Measurements from ENCODE around the gene JPH2.
"Not testable (repeated sequence)": the region's sequence is repeated elsewhere in the genome, so short reads cannot be mapped to it uniquely, and the experiment has no call there.

Gene JPH2

DNA sequence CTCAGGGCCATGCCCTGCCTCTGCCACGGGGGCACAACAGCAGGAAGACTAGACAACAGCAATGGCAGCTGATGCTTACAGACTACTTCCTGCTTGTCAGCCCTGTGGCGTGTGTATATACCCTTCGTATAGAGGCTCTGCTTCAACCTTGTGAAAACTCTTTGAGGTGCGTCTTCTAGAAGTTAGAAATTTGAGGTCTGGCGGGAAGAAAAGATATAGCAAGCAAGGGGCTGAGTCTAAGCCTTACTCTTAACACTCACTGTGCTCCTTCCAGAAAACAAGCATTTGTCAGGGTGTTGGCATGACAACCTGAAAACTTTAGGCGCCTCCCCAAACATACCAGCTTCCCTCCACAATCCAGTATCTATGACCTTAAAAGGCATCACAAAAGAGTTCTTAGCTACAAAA lies 33.3 kb downstream of the JPH2 start:
- no peak for FAIRE-seq

DNA sequence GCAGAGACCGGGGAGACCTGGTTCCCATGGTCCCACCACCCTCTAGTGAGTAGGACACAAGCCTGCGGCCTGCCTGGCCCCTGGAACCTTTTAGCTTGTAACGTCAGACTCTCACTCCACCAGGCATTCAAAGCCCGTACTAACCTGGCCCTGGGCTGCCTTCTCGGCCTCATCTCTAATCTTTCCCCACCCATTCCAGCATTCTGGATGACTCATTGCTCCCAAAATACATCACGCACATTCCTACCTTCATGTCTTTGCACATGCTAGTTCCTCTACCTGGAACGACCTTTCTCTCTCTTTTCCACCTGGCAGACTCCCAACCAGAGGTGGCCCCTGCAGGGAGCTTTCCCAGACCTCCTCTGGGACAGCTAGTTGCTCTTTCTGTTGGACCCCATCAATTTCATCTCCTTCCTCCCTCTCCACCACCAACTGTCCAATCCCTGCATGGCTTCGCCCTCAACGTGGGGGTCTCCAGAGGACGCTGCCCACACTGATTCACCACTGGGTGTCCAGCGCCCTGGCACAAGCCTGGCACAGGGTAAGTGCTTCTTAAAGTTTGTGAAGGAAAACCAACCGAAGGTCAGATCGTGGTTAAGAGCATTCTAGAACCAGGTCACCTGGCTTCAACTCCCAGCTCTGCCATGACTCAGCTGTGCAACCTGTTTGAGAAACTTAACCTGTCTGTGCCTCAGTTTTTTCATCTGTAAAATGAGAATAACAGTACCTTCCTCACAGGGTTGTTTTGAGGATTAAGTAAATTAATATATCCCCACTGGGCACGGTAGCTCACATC lies 35.2 kb downstream of the JPH2 start:
- FAIRE-seq, result no peak

DNA sequence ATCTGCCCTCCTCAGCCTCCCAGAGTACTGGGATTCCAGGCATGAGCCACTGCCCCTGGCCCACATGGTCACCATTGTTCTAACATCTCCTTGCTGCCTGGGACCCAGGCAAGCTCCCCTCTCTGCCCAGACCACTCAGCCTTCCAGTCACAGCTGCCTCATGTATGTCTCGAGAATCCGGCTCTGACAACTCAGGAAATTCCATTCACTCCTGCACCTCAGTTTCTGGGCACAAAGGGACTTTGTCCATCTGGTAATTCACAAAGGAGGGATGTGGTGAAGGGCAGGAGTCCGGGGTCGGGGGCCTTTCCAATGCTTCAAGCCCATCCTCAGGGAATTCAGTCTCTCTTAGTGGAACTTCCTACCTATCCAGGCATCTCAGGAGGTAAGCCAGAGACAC lies 40.7 kb downstream of the JPH2 start:
- no peak for FAIRE-seq

DNA sequence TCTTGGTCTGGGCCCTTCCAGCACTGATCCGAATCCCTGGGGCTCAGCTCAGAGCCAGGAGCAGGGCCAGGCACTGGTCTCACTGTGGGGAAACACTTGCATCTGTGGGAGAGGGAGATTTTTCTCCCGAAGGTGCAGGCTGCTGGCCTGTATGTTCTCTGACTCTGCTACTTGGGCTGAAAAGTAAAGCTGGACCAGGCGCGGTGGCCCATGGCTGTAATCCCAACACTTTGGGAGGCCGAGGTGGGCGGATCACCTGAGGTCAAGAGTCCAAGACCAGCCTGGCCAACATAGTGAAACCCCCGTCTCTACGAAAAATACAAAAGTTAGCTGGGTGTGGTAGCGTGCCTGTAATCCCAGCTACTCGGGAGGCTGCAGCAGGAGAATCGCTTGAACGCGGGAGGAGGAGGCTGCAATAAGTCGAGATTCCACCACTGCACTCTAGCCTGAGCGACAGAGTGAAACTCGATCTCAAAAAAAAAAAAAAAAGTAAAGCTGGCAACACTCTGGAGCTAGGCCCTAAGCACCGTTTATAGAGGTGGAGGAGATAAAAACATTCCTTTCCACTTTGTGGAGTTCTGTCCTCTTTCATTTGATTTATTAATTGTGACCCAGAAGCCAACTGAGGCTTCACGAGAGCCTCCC lies 41.7 kb downstream of the JPH2 start:
- no peak for FAIRE-seq

DNA sequence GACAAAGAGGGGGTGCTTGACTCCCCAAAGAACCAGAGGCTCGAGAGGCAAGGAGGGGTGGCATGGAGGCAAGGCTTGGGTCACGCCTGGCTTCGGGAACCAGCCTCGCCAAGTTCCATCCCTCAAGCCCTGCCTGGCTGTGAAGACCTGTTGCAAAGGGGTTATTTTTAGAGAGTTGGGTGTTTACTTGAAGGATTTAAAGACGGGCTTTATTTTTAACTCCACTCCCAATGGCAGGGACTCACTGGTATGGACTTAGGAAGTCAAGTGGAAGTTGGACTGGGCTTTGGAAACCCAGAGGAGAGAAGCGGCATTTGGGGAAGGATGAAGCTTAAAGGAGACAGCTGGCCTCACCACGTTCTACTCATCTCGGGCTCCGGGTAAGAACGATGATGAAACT lies 43.1 kb downstream of the JPH2 start:
- FAIRE-seq, result no peak

DNA sequence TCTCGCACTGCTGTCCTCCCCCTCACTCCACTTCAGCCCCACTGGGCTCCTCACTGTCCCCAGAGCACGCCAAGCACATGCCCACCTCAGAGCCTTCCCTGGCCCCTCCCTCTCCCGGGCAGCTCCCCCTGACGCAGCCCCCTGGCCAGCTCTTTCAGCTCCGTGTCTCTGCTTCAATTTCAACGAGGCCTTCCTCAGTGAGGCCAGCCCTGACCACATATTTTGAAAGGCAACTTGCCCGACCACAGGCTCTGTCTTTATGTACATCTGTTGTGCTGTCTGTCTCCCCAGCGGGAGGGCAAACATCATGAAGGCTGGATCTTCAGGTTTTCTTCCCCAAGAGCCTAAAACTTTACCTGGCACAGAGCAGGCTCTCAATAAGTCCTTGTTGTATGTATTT lies 44.6 kb downstream of the JPH2 start:
- no peak for FAIRE-seq

DNA sequence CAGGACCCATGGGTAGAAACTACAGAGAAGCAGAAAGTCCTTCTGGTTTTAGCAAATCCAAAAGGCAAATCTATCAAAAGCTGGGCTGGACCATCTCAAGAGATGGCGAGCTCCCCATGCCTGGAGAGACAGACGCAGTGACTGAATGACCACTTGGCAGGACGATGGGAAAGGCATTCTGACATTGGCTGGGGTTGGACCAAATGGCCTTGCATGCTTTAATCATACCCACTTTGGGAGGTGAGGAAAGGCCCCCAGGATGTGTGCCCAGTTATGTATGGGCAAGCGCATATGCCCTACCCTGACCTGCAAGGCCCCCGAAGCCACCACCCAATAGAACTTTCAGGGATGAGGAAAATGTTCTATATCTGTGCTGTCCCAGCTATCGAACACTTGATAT lies 45.1 kb downstream of the JPH2 start:
- FAIRE-seq, result no peak

DNA sequence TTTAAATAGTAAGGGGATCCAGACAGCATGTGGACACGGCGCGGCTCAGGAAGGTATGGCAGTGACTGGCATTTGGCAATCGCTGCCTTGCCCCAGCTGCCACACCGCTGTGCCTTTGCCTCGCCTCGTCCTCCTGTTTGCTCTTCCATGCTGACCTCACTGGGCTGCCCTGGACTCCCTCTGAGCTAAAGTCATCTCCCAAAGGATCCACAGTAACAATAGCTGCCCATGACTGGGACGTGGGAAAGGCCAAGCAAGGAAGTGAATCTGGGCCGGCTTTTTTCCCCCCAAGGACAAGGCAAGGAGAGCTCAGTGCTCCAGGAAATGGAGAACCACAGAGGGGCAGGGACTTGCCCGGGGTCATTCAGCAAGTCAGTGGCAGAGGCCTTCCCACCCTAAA lies 48.1 kb downstream of the JPH2 start:
- no peak for FAIRE-seq

DNA sequence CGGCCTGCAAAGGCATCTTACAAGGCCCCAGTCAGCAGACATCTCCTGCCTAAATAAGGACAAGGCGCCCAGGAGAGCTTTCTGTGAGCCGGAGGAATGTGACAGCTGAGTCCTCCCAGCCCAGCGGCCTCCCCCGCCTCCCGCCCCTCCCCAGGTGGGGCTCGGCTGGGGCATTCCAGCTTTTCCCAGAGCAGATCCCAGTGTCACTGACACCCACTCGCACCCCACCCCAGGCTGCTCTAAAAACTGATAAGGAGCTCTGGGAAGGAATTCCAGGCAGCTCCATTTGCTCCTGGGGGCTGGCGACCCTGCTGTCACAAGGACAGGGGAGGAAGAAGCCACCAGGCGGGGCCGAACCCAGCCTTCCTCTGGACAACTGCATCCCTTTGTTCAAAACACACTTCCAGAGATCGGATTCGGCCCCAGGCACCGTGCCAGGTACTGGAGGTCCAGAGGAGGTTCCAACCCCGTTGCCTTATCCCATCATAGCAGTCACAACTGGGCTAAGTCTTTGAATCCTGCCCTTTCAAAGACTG lies 49.7 kb downstream of the JPH2 start:
- FAIRE-seq, result no peak

DNA sequence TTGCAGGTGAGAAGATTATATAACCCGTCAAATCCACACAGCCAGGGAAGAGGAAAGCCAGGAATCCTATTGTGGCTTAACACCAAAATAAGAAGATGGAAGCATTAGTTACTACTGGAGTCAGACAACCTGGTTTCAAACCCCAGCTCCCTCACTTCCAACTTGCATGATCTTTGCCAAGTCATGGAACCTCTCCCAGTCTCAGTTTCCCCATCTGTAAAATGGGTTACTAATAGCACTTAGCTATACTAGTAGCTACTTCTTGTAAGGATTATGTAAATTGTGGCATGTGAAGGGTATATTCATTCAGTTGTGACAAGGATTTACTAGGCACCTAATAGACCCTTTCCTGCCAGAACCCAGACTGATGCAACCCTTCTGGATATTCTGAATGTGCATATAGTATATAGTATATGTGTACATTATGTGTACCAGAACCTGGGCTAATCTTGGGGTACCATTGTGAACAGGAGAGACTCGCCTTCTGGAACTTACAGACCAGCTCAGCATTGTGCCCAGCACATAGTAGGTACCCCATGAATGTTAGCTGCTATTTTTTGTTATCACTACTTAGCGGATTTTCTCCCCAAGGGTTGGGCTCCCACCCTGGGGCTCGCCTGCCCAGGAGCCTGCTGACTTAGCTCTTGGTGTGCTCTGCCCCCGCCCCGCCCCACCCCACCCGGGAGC lies 50.3 kb downstream of the JPH2 start:
- no peak for FAIRE-seq

DNA sequence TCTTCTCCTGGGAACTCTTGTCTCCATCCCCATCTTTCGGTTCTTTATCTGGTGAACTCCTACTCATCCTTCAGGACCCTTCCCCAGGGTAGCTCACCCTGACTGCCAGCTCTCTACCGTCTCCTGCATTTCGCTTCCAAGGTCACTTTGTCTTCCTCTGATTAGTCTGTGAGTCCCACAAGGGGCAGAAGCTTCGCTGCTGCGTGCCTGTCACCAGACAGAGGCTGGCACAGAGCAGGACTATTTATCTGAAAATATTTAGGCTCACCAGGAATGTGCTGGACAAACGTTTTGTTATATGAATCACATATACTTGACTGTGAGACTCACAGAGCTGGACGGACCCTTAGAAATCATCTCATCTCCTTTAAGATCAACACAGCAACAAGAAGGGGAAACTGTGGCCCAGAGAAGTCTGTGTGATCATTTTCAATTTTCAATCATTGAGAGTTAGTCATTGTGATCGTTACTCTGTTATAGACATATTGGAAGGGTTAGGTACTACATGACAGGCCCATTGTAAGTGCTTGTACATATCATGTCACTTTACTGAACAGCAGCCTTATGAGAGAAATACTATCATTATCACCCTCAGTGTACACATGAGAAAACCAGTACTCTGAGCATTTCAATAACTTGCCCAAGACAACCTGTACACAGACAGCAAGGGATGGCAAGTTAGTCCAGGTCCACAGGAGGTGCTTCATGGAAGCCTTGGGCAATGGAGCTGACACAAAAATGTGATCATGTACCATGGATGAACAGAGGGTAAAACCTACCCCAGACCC lies 51.4 kb downstream of the JPH2 start:
- FAIRE-seq, result no peak

DNA sequence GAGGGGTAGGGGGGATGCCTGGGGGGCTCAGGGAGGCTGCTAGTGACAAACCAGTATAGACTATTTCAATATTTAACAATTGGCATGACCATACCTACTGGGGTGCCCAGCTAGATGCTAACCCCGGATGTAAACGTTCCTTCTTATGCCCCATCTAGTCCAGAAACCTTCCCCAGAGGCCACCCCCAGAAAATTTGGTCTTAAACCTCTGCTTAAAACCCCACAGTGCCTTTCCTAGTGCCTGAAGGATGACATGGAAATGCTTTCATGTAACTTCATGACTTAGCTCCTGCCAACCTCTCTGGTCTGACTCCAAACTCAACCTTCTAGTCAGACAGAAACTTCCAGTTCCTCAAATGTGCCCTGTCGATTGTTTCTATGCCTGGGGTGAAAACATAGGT lies 52.0 kb downstream of the JPH2 start:
- FAIRE-seq, result no peak

DNA sequence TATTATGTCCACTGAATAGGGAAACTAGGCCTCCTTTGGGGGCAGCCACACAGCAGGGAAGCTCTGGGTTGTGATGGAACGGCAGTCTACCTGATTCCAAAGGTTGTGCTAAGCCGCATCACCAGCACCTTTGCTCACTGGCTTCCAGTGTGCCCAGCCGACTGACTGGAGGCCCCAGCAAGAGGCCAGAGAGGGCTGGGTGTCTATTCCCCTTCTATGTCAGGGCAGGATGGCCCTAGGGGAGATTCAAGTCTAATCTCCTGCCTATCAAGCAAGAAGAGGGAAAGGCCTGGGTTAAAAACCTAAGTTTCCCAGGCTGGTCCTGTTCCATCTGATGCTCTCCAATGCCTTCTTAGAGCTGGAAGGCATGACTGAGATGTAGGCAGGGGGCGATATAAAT lies 53.6 kb downstream of the JPH2 start:
- FAIRE-seq, result no peak

DNA sequence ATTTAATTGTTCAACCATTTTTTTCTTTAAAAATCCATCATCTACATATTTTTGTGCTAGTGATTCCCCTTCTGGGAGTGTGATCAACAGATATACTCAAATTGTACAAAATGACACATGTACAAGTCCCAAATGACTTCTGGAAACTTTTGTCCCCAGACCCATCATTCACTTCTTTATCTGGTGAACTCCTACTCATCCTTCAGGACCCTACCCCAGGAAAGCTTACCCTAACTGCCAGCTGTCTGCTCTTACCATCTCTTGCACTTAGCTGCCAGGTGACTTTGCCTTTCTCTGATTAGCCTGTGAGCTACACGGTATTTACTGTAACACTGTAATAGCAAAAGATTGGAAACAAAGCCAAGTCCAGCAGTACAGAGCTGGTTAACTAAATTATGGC lies 55.3 kb downstream of the JPH2 start:
- FAIRE-seq, result no peak

DNA sequence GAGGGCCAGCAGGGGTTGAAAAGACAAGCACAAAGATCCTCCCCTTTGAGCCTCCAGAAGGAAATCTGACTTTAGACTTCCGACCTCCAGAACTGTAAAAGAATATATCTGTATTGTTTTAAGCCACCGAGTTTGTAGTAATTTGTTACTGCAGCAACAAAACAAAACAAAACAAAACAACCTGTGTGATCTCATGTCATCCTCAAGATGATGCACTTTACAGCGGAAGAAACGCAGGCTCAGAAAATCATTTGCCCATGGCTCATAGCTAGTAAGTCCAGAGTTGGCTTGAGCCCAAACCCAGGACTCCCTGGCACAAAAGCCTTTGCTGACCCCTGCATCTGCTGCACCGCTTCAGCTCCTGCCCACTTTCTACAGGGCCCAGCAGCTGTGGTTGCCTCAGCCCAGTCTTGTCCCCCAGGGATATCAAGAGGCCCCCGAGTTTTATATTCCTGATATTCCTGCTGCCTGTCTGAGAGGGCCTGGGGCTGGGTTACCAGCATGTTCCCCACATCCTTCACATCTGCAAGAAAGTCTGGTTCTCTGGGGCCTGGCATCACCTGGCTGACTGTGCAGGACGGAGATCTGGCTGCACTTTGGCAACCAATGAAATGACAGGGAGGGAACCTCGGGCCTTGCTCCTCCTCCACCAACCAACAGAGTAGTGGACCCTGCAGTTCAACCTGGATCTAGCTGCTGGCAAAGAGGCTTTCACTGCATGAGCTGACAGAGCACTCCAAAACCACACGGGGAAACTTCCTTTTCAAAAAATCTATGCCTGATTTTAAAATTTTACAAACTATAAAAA lies 56.9 kb downstream of the JPH2 start:
- no peak for FAIRE-seq

DNA sequence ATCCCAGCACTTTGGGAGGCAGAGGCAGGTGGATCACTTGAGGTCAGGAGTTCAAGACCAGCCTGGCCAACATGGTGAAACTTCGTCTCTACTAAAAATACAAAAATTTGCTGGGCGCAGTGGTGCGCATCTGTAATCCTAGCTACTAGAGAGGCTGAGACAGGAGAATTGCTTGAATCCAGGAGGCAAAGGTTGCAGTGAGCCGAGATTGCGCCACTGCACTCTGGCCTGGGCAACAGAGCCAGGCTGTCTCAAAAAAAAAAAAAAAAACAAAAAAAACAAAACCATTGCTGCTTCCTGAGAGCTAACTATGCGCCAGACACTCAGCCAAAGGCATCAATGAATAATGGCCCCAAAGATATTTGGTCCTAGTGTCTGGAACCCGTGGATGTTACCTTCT lies 57.7 kb downstream of the JPH2 start:
- not testable (repeated sequence) for FAIRE-seq

DNA sequence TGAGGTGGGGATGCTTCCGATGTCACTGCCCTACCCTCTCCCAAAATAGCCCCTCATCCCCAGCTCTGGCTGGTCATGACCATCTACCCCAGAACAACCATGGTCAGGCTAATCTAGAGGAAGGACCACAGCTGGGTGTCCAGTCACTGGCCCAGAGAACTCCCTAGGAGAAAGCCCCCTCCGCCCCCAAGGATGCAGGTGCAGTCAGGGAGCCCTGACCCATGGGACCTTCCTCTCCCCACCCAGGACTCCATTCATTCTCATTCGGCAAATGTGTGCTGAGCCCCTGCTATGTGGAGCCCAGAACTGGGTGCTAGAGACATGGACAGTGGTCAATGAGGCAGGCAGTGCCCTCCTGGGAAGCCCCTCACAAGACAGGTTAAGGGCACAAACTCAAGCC lies 60.5 kb downstream of the JPH2 start:
- FAIRE-seq, result no peak

DNA sequence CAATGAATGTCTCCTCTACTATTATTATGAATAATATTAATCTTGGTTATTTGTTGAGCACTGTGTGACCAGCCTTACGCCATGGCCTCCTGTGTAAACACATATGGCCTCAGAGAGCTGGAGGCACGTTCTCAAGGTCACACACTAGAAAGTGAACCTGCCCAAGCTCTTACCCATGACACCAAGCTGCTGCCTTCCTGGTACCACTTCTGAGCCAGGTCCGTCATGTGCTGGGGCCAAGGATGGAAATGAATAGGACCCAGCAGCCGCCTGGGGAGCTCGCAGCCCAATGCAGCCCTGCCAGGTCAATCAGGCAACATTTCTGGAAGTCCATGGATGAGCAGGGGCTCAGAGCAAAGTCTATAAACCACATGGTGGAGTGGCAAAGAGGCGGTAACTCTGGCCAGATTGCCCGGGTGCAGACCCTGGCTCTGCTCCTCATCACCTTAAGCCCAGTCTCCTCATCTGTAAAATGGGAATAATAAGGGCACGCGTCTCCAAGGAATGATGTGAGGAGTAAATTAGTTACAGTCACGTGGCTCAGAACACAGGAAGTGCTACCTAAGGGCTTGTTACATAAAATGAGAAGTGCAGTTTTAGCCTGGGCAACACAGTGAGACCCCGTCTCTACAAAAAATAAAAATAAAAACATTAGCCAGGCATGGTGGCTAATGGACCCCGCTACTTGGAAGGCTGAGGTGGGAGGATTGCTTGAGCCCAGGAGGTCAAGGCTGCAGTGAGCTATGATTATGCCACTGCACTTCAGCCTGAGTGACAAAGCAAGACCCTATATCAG lies 61.5 kb downstream of the JPH2 start:
- no peak for FAIRE-seq

DNA sequence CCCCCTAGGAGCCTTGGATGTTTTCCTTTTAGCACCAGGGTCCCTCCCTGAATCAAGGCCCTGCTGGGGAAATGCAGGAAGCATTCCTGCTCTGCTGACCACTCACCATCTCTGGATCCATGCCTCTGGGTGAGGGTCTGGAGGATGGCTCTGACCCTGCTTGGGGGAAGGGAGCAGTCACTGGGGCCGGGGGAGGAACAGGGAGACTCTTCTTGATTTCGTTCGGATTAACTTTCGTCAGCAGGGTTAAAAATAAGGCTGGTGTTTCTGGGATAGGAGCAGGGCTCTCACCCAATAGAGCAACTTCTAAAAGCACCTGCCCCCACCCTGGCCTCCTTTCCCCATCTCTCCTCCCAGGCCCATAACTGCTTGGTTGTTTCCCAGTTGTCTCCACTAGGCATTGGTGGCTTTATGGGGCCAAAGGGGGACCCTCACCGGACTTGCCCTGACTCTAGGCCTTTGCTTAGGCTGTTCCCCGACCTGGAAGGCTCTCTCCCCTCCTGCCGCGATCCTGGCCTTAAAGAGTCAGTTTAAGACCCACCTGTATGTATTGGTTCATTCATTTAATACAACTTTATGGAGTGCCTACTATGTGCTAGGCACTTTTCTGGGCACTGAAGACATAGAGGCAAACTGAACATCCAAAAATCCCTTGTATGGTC lies 63.0 kb downstream of the JPH2 start:
- no peak for FAIRE-seq

DNA sequence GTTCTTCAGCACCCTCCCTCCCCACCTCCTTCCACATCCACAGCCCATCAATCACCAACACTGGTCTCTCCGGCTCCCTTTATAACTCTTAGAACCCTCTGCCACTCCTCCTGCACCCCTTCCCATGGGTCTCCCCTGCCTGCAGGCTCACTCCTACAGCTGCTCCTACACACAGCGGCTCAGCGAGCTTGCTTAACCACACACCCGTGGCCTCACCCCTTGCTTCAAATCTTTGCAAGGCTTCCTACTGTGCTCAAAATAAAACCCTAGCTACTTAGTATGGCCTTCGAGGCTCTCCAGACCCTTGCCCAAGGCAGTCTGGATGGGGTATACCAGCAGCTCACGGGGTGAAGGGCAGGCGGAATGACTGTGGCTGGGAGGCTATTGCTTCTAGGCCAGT lies 63.7 kb downstream of the JPH2 start:
- no peak for FAIRE-seq

All from endometrium (tissue), 2 donors.